GM21529 (cell line): ENCODE data around the gene RAB6B.
A peak's percentile ranks its signal among the peaks of the same experiment; 100 is the strongest.

Experiments used
- ATAC-seq: cut with Tn5 transposase; IDR thresholded peaks from one replicate; pipeline ENCODE4 v1.9.1; 2021; ENCODE audit not compliant: unreplicated experiment

The RAB6B gene

GRCh38 chr3:133860519-133860918 is 35.2 kb downstream of the RAB6B start:
- no peak for ATAC-seq

- ATAC-seq, result no peak
Observed at GRCh38 chr3:133859381-133860234, 36.1 kb downstream of the RAB6B start.

GRCh38 chr3:133857767-133858166 is 37.9 kb downstream of the RAB6B start:
- ATAC-seq, result no peak

- no peak for ATAC-seq
Observed at GRCh38 chr3:133856316-133856715, 39.4 kb downstream of the RAB6B start.

- no peak for ATAC-seq
Observed at GRCh38 chr3:133855772-133856171, 39.9 kb downstream of the RAB6B start.

GRCh38 chr3:133855002-133855370 is 40.7 kb downstream of the RAB6B start:
- ATAC-seq, result no peak

GRCh38 chr3:133854264-133855001 is 41.2 kb downstream of the RAB6B start:
- no peak for ATAC-seq

- no peak for ATAC-seq
Observed at GRCh38 chr3:133853925-133854227, 41.8 kb downstream of the RAB6B start.

GRCh38 chr3:133853063-133853924 is 42.4 kb downstream of the RAB6B start:
- no peak for ATAC-seq

GRCh38 chr3:133851931-133852330 is 43.8 kb downstream of the RAB6B start:
- no peak for ATAC-seq

GRCh38 chr3:133851266-133851906 is 44.3 kb downstream of the RAB6B start:
- peak; percentile 33 for ATAC-seq

GRCh38 chr3:133850034-133850433 is 45.6 kb downstream of the RAB6B start:
- ATAC-seq, result no peak

GRCh38 chr3:133849346-133849745 is 46.3 kb downstream of the RAB6B start:
- ATAC-seq, result no peak

GRCh38 chr3:133845127-133845526 is 50.6 kb downstream of the RAB6B start:
- no peak for ATAC-seq

- no peak for ATAC-seq
Observed at GRCh38 chr3:133843634-133844033, 52.0 kb downstream of the RAB6B start.

- ATAC-seq, result no peak
Observed at GRCh38 chr3:133842158-133842557, 53.5 kb downstream of the RAB6B start.

- ATAC-seq, result no peak
Observed at GRCh38 chr3:133841196-133841595, 54.5 kb downstream of the RAB6B start.

GRCh38 chr3:133840767-133841166 is 54.9 kb downstream of the RAB6B start:
- ATAC-seq, result no peak

GRCh38 chr3:133840055-133840737 is 55.5 kb downstream of the RAB6B start:
- no peak for ATAC-seq
